Measurements from ENCODE around the gene KRT31. TPM values are rescaled to one million over a fixed set of nuclear protein-coding genes. Genes with fewer than 3 reads are reported as not detected.
"Not testable (repeated sequence)": the region's sequence is repeated elsewhere in the genome, so short reads cannot be mapped to it uniquely, and the experiment has no call there.

Gene KRT31
- total and polyA plus RNA-seq, 12 donors = 0.01 TPM; not detected in 11

GRCh38 chr17:41351177-41351576, 46.2 kb downstream of the KRT31 start:
- Histone ChIP-seq H3K36me3 (no peaks in the 10 kb centered on the region), H3K27me3 (peaks cover 0 to 24% (median 13%) of the 10 kb centered on the region in 7 donors), H3K9me3 (peaks cover 0 to 4% (median 0%) of the 10 kb centered on the region in 11 donors), H3K4me1 (no peaks in the 10 kb centered on the region), H3K27ac (no peak overlapping the region), H3K4me3 (no peak overlapping the region)
- no peak for TF ChIP-seq CTCF (IDR thresholded peaks at IDR 0.05)
- 77 to 84% methylated on average over 2 of the region's 2 CpGs for WGBS, 2 donors
- intact Hi-C loops (cut with DNase I) = loop anchor here in 1 of 10 donors (10.0 kb wide), 1 partner anchor 1756 kb away; no protein-coding TSS in a partner anchor
- DNase-seq (no peak), ATAC-seq (no peak)

- peaks cover 0 to 22% (median 9%) of the 10 kb centered on the region in 7 donors for H3K27me3 ChIP-seq
- H3K4me1 ChIP-seq, ATAC-seq, H3K27ac ChIP-seq, H3K4me3 ChIP-seq, H3K9me3 ChIP-seq, H3K36me3 ChIP-seq, DNase-seq: not testable (repeated sequence)
- 85 to 88% methylated on average over 16 of the region's 16 CpGs for WGBS, 2 donors
- intact Hi-C loops (cut with DNase I) = loop anchor here in 1 of 10 donors (10.0 kb wide), 1 partner anchor 1756 kb away; no protein-coding TSS in a partner anchor
Measured at GRCh38 chr17:41350381-41350878, 47.0 kb downstream of the KRT31 start, which contains the start of gene KRT33A. TSS of gene KRT33A (minus strand) at chr17:41350828. CDS start at chr17:41350767, 61 bp downstream.

GRCh38 chr17:41347869-41348760, 49.3 kb downstream of the KRT31 start:
- H3K4me1 ChIP-seq = no peaks in the 10 kb centered on the region
- TF ChIP-seq CTCF (IDR thresholded peaks at IDR 0.05) = no peak
- DNase-seq (no peak), ATAC-seq (no peak)
- no peaks in the 10 kb centered on the region for H3K9me3 ChIP-seq
- H3K36me3 ChIP-seq = no peaks in the 10 kb centered on the region
- H3K27ac ChIP-seq = no peak overlapping the region
- WGBS, 2 donors = 84 to 87% methylated on average over 7 of the region's 7 CpGs
- H3K27me3 ChIP-seq = peaks cover 0 to 19% (median 6%) of the 10 kb centered on the region in 7 donors
- H3K4me3 ChIP-seq = no peak overlapping the region
- intact Hi-C loops (cut with DNase I) = no loop called here

GRCh38 chr17:41346421-41346820, 51.0 kb downstream of the KRT31 start:
- H3K36me3 ChIP-seq; H3K4me1 ChIP-seq; ATAC-seq; intact Hi-C loops (cut with DNase I); H3K4me3 ChIP-seq; H3K27me3 ChIP-seq; DNase-seq; H3K27ac ChIP-seq: not testable (repeated sequence)
- H3K9me3 ChIP-seq = peaks cover 0 to 14% (median 0%) of the 10 kb centered on the region in 11 donors
- 88 to 91% methylated on average over 16 of the region's 16 CpGs for WGBS, 2 donors

GRCh38 chr17:41345992-41346391, 51.4 kb downstream of the KRT31 start:
- ATAC-seq (no peak), DNase-seq (no peak)
- Histone ChIP-seq H3K4me1 (no peaks in the 10 kb centered on the region), H3K27me3 (peaks cover 0 to 8% (median 0%) of the 10 kb centered on the region in 7 donors), H3K36me3 (no peaks in the 10 kb centered on the region), H3K9me3 (peaks cover 0 to 14% (median 0%) of the 10 kb centered on the region in 11 donors), H3K27ac (no peak overlapping the region), H3K4me3 (no peak overlapping the region)
- no peak for TF ChIP-seq CTCF (IDR thresholded peaks at IDR 0.05)
- intact Hi-C loops (cut with DNase I) = no loop called here
- 80 to 86% methylated on average over 3 of the region's 3 CpGs for WGBS, 2 donors

Other genes starting within 250 kb of the KRT31 start
Only the 30 nearest of the 31 such genes appear.
- gene KRTAP4-4, start 236.9 kb downstream of the KRT31 start, total RNA-seq = not detected
- gene KRTAP4-4, start 236.9 kb downstream of the KRT31 start, polyA plus RNA-seq = not detected
- not detected for gene KRTAP4-3, start 229.4 kb downstream of the KRT31 start, total RNA-seq
- not detected for gene KRTAP4-3, start 229.4 kb downstream of the KRT31 start, polyA plus RNA-seq
- gene KRTAP4-2, start 219.4 kb downstream of the KRT31 start, total RNA-seq = not detected
- not detected for gene KRTAP4-2, start 219.4 kb downstream of the KRT31 start, polyA plus RNA-seq
- gene KRTAP4-1, start 212.7 kb downstream of the KRT31 start, total RNA-seq = not detected
- not detected for gene KRTAP4-1, start 212.7 kb downstream of the KRT31 start, polyA plus RNA-seq
- not detected for gene KRTAP9-1, start 207.7 kb downstream of the KRT31 start, total RNA-seq
- gene KRTAP9-1, start 207.7 kb downstream of the KRT31 start, polyA plus RNA-seq = not detected
- not detected for gene KRTAP9-2, start 171.0 kb downstream of the KRT31 start, total RNA-seq
- not detected for gene KRTAP9-2, start 171.0 kb downstream of the KRT31 start, polyA plus RNA-seq
- gene KRTAP9-3, start 165.2 kb downstream of the KRT31 start, total RNA-seq = not detected
- not detected for gene KRTAP9-3, start 165.2 kb downstream of the KRT31 start, polyA plus RNA-seq
- not detected for gene KRTAP9-8, start 159.6 kb downstream of the KRT31 start, total RNA-seq
- gene KRTAP9-8, start 159.6 kb downstream of the KRT31 start, polyA plus RNA-seq = not detected
- not detected for gene KRTAP9-4, start 147.9 kb downstream of the KRT31 start, total RNA-seq
- not detected for gene KRTAP9-4, start 147.9 kb downstream of the KRT31 start, polyA plus RNA-seq
- gene KRTAP9-9, start 142.2 kb downstream of the KRT31 start, total RNA-seq = not detected
- gene KRTAP9-9, start 142.2 kb downstream of the KRT31 start, polyA plus RNA-seq = not detected
- not detected for gene KRTAP9-6, start 132.2 kb downstream of the KRT31 start, total RNA-seq
- gene KRTAP9-6, start 132.2 kb downstream of the KRT31 start, polyA plus RNA-seq = not detected
- gene KRTAP9-7, start 121.9 kb downstream of the KRT31 start, total RNA-seq = not detected
- gene KRTAP9-7, start 121.9 kb downstream of the KRT31 start, polyA plus RNA-seq = not detected
- not detected for gene KRTAP29-1, start 94.8 kb downstream of the KRT31 start, total RNA-seq
- gene KRTAP29-1, start 94.8 kb downstream of the KRT31 start, polyA plus RNA-seq = not detected
- gene KRTAP16-1, start 88.3 kb downstream of the KRT31 start, total RNA-seq = not detected
- not detected for gene KRTAP16-1, start 88.3 kb downstream of the KRT31 start, polyA plus RNA-seq
- gene KRTAP17-1, start 81.9 kb downstream of the KRT31 start, total RNA-seq = not detected
- gene KRTAP17-1, start 81.9 kb downstream of the KRT31 start, polyA plus RNA-seq = not detected
- not detected for gene KRT33A, start 46.8 kb downstream of the KRT31 start, total RNA-seq
- not detected for gene KRT33A, start 46.8 kb downstream of the KRT31 start, polyA plus RNA-seq
- not detected for gene KRT33B, start 27.8 kb downstream of the KRT31 start, total RNA-seq
- gene KRT33B, start 27.8 kb downstream of the KRT31 start, polyA plus RNA-seq = not detected
- not detected for gene KRT34, start 15.3 kb downstream of the KRT31 start, total RNA-seq
- not detected for gene KRT34, start 15.3 kb downstream of the KRT31 start, polyA plus RNA-seq
- gene KRT37, start 27.0 kb upstream of the KRT31 start, total RNA-seq = not detected
- not detected for gene KRT37, start 27.0 kb upstream of the KRT31 start, polyA plus RNA-seq
- not detected for gene KRT38, start 43.4 kb upstream of the KRT31 start, total RNA-seq
- not detected for gene KRT38, start 43.4 kb upstream of the KRT31 start, polyA plus RNA-seq
- gene KRT32, start 69.8 kb upstream of the KRT31 start, total RNA-seq = under 1 TPM in 2 of 10 donors, not detected in 8; 0.14 to 0.21 TPM
- gene KRT32, start 69.8 kb upstream of the KRT31 start, polyA plus RNA-seq = under 1 TPM in 1 of 2 donors, not detected in 1; 0.22 TPM
- gene KRT35, start 83.5 kb upstream of the KRT31 start, total RNA-seq = not detected
- not detected for gene KRT35, start 83.5 kb upstream of the KRT31 start, polyA plus RNA-seq
- not detected for gene KRT36, start 92.3 kb upstream of the KRT31 start, total RNA-seq
- gene KRT36, start 92.3 kb upstream of the KRT31 start, polyA plus RNA-seq = not detected
- not detected for gene KRT13, start 108.0 kb upstream of the KRT31 start, total RNA-seq
- gene KRT13, start 108.0 kb upstream of the KRT31 start, polyA plus RNA-seq = 1 to 10 TPM in 1 of 2 donors, not detected in 1; 6.7 TPM
- gene KRT15, start 121.3 kb upstream of the KRT31 start, total RNA-seq = under 1 TPM in 1 of 10 donors, not detected in 9; 0.07 TPM
- gene KRT15, start 121.3 kb upstream of the KRT31 start, polyA plus RNA-seq = under 1 TPM in 1 of 2 donors, not detected in 1; 0.22 TPM
- 1 to 10 TPM in 3 of 10 donors, under 1 TPM in 7; 0.37 to 5.7 (median 0.77) TPM for gene KRT19, start 130.7 kb upstream of the KRT31 start, total RNA-seq
- gene KRT19, start 130.7 kb upstream of the KRT31 start, polyA plus RNA-seq = 1 to 10 TPM; 1.2 to 1.7 TPM
- gene KRT9, start 174.5 kb upstream of the KRT31 start, total RNA-seq = not detected
- not detected for gene KRT9, start 174.5 kb upstream of the KRT31 start, polyA plus RNA-seq
- not detected for gene KRT14, start 189.3 kb upstream of the KRT31 start, total RNA-seq
- under 1 TPM in 1 of 2 donors, not detected in 1; 0.30 TPM for gene KRT14, start 189.3 kb upstream of the KRT31 start, polyA plus RNA-seq
- under 1 TPM in 1 of 10 donors, not detected in 9; 0.15 TPM for gene KRT16, start 215.2 kb upstream of the KRT31 start, total RNA-seq
- under 1 TPM; 0.12 to 0.44 TPM for gene KRT16, start 215.2 kb upstream of the KRT31 start, polyA plus RNA-seq
- not detected for gene KRT17, start 227.0 kb upstream of the KRT31 start, total RNA-seq
- under 1 TPM in 1 of 2 donors, not detected in 1; 0.07 TPM for gene KRT17, start 227.0 kb upstream of the KRT31 start, polyA plus RNA-seq

All from heart right ventricle (tissue), 16 donors.